Fibroblast of mammary gland (primary cell): ENCODE measurements around the gene RBKS.
A peak's percentile ranks its signal among the peaks of the same experiment; 100 is the strongest.

ENCODE experiments used
- DNase-seq: peaks from one replicate; pipeline ENCODE4 v3.0.0-alpha.2; 2010; ENCODE audit warnings: low read depth
- H3K4me3 ChIP-seq: 2 replicates; pipeline ENCODE4 v1.5.1; 2011; ENCODE audit warnings: low read depth, mild to moderate bottlenecking, low read length, moderate library complexity; ENCODE audit not compliant: control insufficient read depth
- CTCF ChIP-seq: conservative IDR thresholded peaks from 2 replicates; pipeline ENCODE4 v1.5.1; 2011; ENCODE audit warnings: low read depth, low read length, inconsistent platforms; ENCODE audit not compliant: control insufficient read depth, insufficient read depth

RBKS gene

GRCh38 chr2:27822049-27822448 is 68.1 kb downstream of the RBKS start:
- no peak overlapping the region for H3K4me3 ChIP-seq
- TF ChIP-seq CTCF: no peak
- DNase-seq: no peak

GRCh38 chr2:27815860-27816438 is 74.2 kb downstream of the RBKS start:
- H3K4me3 ChIP-seq: no peak overlapping the region
- TF ChIP-seq CTCF: no peak

GRCh38 chr2:27814758-27815157 is 75.4 kb downstream of the RBKS start:
- H3K4me3 ChIP-seq: no peak overlapping the region
- no peak for TF ChIP-seq CTCF
- no peak for DNase-seq

More at GRCh38 chr2:27815860-27816438, 74.2 kb downstream of the RBKS start:
- no peak for DNase-seq

GRCh38 chr2:27811768-27812167 is 78.4 kb downstream of the RBKS start:
- no peak overlapping the region for H3K4me3 ChIP-seq
- peak; percentile 24 for DNase-seq
- TF ChIP-seq CTCF: no peak

GRCh38 chr2:27810455-27810854 is 79.7 kb downstream of the RBKS start:
- no peak for TF ChIP-seq CTCF
- DNase-seq: no peak
- no peak overlapping the region for H3K4me3 ChIP-seq

- no peak overlapping the region for H3K4me3 ChIP-seq
- no peak for TF ChIP-seq CTCF
- DNase-seq: peak; percentile 95
Observed at GRCh38 chr2:27809761-27810241, 80.4 kb downstream of the RBKS start.

- no peak for DNase-seq
- no peak overlapping the region for H3K4me3 ChIP-seq
- no peak for TF ChIP-seq CTCF
Observed at GRCh38 chr2:27808984-27809383, 81.2 kb downstream of the RBKS start.
